ENCODE data around the gene PDE4D. TPM values are rescaled to one million over a fixed set of nuclear protein-coding genes. Genes with fewer than 3 reads are reported as not detected.

The PDE4D gene
- total and polyA plus RNA-seq, 2 of the 4 experiments (the other 2 are of a cell fraction) = 1.4 to 7.9 TPM

DNA sequence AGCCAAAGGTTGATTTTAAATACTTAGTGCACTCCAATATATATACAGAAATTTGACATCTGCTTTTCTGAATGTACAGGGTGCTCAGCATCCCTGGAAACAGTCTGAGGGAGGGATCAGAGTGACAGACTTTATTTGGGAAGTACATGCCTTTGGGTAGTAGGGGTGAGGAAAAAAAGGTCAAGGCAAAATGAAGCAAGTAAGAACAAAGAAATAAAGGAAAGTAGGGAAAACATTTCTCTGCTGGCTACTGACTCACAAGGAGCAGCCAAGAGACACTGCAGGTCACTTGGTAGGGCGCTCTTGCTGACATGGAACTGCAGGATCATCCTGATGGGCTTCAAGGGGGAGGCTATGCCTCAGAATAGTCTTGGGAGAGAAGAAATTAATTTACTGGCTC is 929.7 kb downstream of the PDE4D start:
- BruUV-seq (replicated peaks) = no TSS peak
- H3K36me3 ChIP-seq (ENCODE audit: control insufficient read depth, insufficient read depth, low read length) = no peaks in the 10 kb centered on the region
- H2AK5ac ChIP-seq (ENCODE audit: low read depth, low read length) = no peak overlapping the region
- CTCF ChIA-PET = no interaction called here
- no peak overlapping the region for H3K14ac ChIP-seq (replicated peaks; ENCODE audit: low read depth, low read length)
- ATAC-seq (ENCODE audit: low read depth) (no peak), DNase-seq (no peak)
- in situ Hi-C loops (cut with MboI; ENCODE audit: low sequenced_read_pairs) (no loop called here), dilution Hi-C loops (cut with HindIII; ENCODE audit: low sequenced_read_pairs, unreplicated experiment) (no loop called here), intact Hi-C loops (cut with micrococcal nuclease) (no loop called here)
- H2BK120ac ChIP-seq (ENCODE audit: low read depth, low read length) = no peak overlapping the region
- no peak overlapping the region for H3K27ac ChIP-seq (ENCODE audit: insufficient read depth, low read length)
- no peak overlapping the region for H2BK15ac ChIP-seq (ENCODE audit: low read depth, low read length)
- no peak overlapping the region for H2BK5ac ChIP-seq (ENCODE audit: low read depth, low read length, poor library complexity, severe bottlenecking)
- H3K9ac ChIP-seq (ENCODE audit: low read depth, low read length) = no peak overlapping the region
- H3K9me1 ChIP-seq (ENCODE audit: insufficient read depth, low read length) = no peaks in the 10 kb centered on the region
- no peaks in the 10 kb centered on the region for H3K9me3 ChIP-seq (ENCODE audit: control insufficient read depth, insufficient read depth, low read length)
- no peak overlapping the region for H2AFZ ChIP-seq (replicated peaks; ENCODE audit: low read length, poor library complexity)
- H4K5ac ChIP-seq (ENCODE audit: low read depth, low read length) = no peak overlapping the region
- H2BK20ac ChIP-seq (ENCODE audit: low read depth, low read length) = no peak overlapping the region
- H2AK9ac ChIP-seq (replicated peaks; ENCODE audit: low read depth, low read length, poor library complexity) = no peak overlapping the region
- peaks cover 5% of the 10 kb centered on the region for H3K27me3 ChIP-seq (ENCODE audit: control insufficient read depth, insufficient read depth, low read length)
- POLR2A ChIA-PET (ENCODE audit: unreplicated experiment) = no interaction called here
- H3K4ac ChIP-seq (ENCODE audit: low read depth, low read length) = no peak overlapping the region
- H4K8ac ChIP-seq (ENCODE audit: low read depth in 2 of 2, low read length in 2 of 2) = no peak overlapping the region
- H3K4me3 ChIP-seq (ENCODE audit: insufficient read depth, low read depth, low read length) = no peak overlapping the region
- no CpG with 5 or more reads among the region's 1 CpG for WGBS, 2 experiments (ENCODE audit: extremely low coverage in 2 of 2, insufficient read length in 1 of 2)
- no peak overlapping the region for H3K4me2 ChIP-seq (ENCODE audit: low read depth, low read length)
- H4K91ac ChIP-seq (ENCODE audit: insufficient read depth, low read depth, low read length) = no peak overlapping the region
- TF ChIP-seq FOS (IDR thresholded peaks at IDR 0.05; ENCODE audit: low read depth, low read length) (no peak), MAZ (IDR thresholded peaks at IDR 0.05; ENCODE audit: borderline replicate concordance, low read depth, low read length) (no peak), NFE2L2 (IDR thresholded peaks at IDR 0.05; ENCODE audit: low read depth, low read length) (no peak), MAFK (IDR thresholded peaks at IDR 0.05; ENCODE audit: low read depth, low read length) (no peak), MXI1 (IDR thresholded peaks at IDR 0.05; ENCODE audit: borderline replicate concordance, low read depth, low read length) (no peak), CHD1 (IDR thresholded peaks at IDR 0.05; ENCODE audit: low read depth, low read length) (no peak), RAD21 (IDR thresholded peaks at IDR 0.05; ENCODE audit: low read length) (no peak), RFX5 (IDR thresholded peaks at IDR 0.05; ENCODE audit: low read depth, low read length) (no peak), RCOR1 (IDR thresholded peaks at IDR 0.05; ENCODE audit: insufficient replicate concordance, low read length) (no peak), POLR2A (IDR thresholded peaks at IDR 0.05; ENCODE audit: low read depth, low read length) (no peak)
- TF ChIP-seq, protein P1, sequence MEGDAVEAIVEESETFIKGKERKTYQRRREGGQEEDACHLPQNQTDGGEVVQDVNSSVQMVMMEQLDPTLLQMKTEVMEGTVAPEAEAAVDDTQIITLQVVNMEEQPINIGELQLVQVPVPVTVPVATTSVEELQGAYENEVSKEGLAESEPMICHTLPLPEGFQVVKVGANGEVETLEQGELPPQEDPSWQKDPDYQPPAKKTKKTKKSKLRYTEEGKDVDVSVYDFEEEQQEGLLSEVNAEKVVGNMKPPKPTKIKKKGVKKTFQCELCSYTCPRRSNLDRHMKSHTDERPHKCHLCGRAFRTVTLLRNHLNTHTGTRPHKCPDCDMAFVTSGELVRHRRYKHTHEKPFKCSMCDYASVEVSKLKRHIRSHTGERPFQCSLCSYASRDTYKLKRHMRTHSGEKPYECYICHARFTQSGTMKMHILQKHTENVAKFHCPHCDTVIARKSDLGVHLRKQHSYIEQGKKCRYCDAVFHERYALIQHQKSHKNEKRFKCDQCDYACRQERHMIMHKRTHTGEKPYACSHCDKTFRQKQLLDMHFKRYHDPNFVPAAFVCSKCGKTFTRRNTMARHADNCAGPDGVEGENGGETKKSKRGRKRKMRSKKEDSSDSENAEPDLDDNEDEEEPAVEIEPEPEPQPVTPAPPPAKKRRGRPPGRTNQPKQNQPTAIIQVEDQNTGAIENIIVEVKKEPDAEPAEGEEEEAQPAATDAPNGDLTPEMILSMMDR (conservative IDR thresholded peaks at IDR 0.05; ENCODE audit: low read depth, low read length) = no peak
- TF ChIP-seq, protein P2, sequence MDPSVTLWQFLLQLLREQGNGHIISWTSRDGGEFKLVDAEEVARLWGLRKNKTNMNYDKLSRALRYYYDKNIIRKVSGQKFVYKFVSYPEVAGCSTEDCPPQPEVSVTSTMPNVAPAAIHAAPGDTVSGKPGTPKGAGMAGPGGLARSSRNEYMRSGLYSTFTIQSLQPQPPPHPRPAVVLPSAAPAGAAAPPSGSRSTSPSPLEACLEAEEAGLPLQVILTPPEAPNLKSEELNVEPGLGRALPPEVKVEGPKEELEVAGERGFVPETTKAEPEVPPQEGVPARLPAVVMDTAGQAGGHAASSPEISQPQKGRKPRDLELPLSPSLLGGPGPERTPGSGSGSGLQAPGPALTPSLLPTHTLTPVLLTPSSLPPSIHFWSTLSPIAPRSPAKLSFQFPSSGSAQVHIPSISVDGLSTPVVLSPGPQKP (IDR thresholded peaks at IDR 0.05; ENCODE audit: borderline replicate concordance, low read depth, low read length) = no peak
- H3K56ac ChIP-seq (ENCODE audit: extremely low read depth, insufficient read depth, low read length) = no peak overlapping the region
- no peaks in the 10 kb centered on the region for H3K79me1 ChIP-seq (ENCODE audit: low read depth in 1 of 2, low read length in 2 of 2)
- H4K20me1 ChIP-seq (ENCODE audit: insufficient read depth, low read length) = no peaks in the 10 kb centered on the region
- no peak overlapping the region for H3K18ac ChIP-seq (ENCODE audit: low read depth, low read length)
- H3K4me1 ChIP-seq (ENCODE audit: control insufficient read depth, insufficient read depth, low read length) = no peaks in the 10 kb centered on the region
- no peak overlapping the region for H3K23ac ChIP-seq (ENCODE audit: low read depth, low read length)

Data from IMR-90 (cell line).